ENCODE data around the gene ADAMTS15.

GRCh38 chr11:130421199-130421585, 27.3 kb upstream of the ADAMTS15 start:
- TF ChIP-seq CTCF (tag by site-specific recombination; IDR thresholded peaks at IDR 0.05): no peak
- TF ChIP-seq ZNF174 (tag by site-specific recombination; IDR thresholded peaks at IDR 0.05): no peak
- no peak for TF ChIP-seq ZBTB8A (tag by site-specific recombination; IDR thresholded peaks at IDR 0.05)
- no peak for TF ChIP-seq MYNN (tag by site-specific recombination; IDR thresholded peaks at IDR 0.05; ENCODE audit: borderline replicate concordance)
- TF ChIP-seq ZNF175 (tag by site-specific recombination; IDR thresholded peaks at IDR 0.05): no peak
- no peak for TF ChIP-seq ZBTB11 (tag by site-specific recombination; conservative IDR thresholded peaks at IDR 0.05; ENCODE audit: low read depth)
- no peak for TF ChIP-seq ZNF558 (tag by site-specific recombination; IDR thresholded peaks at IDR 0.05)
- no peak for TF ChIP-seq ZBTB20 (tag by site-specific recombination; IDR thresholded peaks at IDR 0.05)

All from HEK293 (cell line).